B cell (primary cell): ENCODE data around the gene PALM.

Experiments
- CTCF ChIP-seq: fragments of 200-600 bp; IDR thresholded peaks from one replicate; pipeline ENCODE4 v1.8.0; 2022; ENCODE audit warnings: antibody characterized with exemption, mild to moderate bottlenecking
- EZH2 ChIP-seq: IDR thresholded peaks from 2 replicates; pipeline ENCODE4 v1.6.1; 2012; ENCODE audit warnings: borderline replicate concordance, low read depth, mild to moderate bottlenecking, moderate library complexity, low read length; ENCODE audit not compliant: insufficient read depth, poor library complexity, severe bottlenecking

GRCh38 chr19:771332-771785 lies 62.6 kb downstream of the PALM start:
- TF ChIP-seq EZH2, result no peak
- TF ChIP-seq CTCF, result peak; percentile 48
